Colonic mucosa (tissue), 4 donors: ENCODE results near the gene RBBP5. TPM values are rescaled to one million over a fixed set of nuclear protein-coding genes. Genes with fewer than 3 reads are reported as not detected.

Experiments used
- DNase-seq: peaks from one replicate; pipeline ENCODE4 v3.0.0-alpha.2; 2020
- H3K27ac ChIP-seq: fragments of 200-600 bp; one replicate; pipeline ENCODE4 v1.8.0; 2021
- H3K27me3 ChIP-seq: fragments of 200-600 bp; one replicate; pipeline ENCODE4 v1.8.0; 2021
- H3K36me3 ChIP-seq: fragments of 200-600 bp; one replicate; pipeline ENCODE4 v1.8.0; 2021
- H3K4me1 ChIP-seq: fragments of 200-600 bp; one replicate; pipeline ENCODE4 v1.8.0; 2021; ENCODE audit warnings: mild to moderate bottlenecking
- H3K4me3 ChIP-seq: fragments of 200-600 bp; one replicate; pipeline ENCODE4 v1.8.0; 2021
- H3K9ac ChIP-seq, 2 donors: one replicate each; pipeline ENCODE4 v1.7.0; 2013; ENCODE audit warnings: control low read depth in 2 of 2, low read depth in 2 of 2, low read length in 2 of 2
- H3K9me3 ChIP-seq: fragments of 200-600 bp; one replicate; pipeline ENCODE4 v1.8.0; 2021
- CTCF ChIP-seq: fragments of 200-600 bp; IDR thresholded peaks from one replicate; pipeline ENCODE4 v1.8.0; 2022; ENCODE audit warnings: antibody characterized with exemption, mild to moderate bottlenecking
- intact Hi-C: fragments of 100-400 bp; cut with DNase I; formaldehyde crosslinking; loops from one replicate; pipeline ENCODE4 v1.14.1; 2022
- total RNA-seq, 2 donors: library from RNA; stranded (reverse); fragmentation: NEBNext Ultra II Directional in 1 of 2; extraction: Animal tissue kit (Norgen Biotek cat#: 25700) in 1 of 2; gene quantifications; one replicate each; pipeline ENCODE4 v1.2.1, GENCODE V29; 2021
- donor health status: healthy.
- donor health status: DM: no; HTN: no; CAD: no.
- donor health status: DM: no; HTN: no; CAD: no.

RBBP5 gene
- total RNA-seq, 2 donors from 2014 or later: 15.1 to 17.8 TPM

- Histone ChIP-seq H3K9ac (no peak overlapping the region), H3K27ac (no peak overlapping the region), H3K4me3 (no peak overlapping the region), H3K27me3 (no peaks in the 10 kb centered on the region), H3K9me3 (no peaks in the 10 kb centered on the region), H3K4me1 (no peaks in the 10 kb centered on the region), H3K36me3 (no peaks in the 10 kb centered on the region)
- intact Hi-C loops: no loop called here
- TF ChIP-seq CTCF: no peak
- DNase-seq: no peak
Measured at GRCh38 chr1:205071028-205071409, 50.8 kb downstream of the RBBP5 start.

DNA sequence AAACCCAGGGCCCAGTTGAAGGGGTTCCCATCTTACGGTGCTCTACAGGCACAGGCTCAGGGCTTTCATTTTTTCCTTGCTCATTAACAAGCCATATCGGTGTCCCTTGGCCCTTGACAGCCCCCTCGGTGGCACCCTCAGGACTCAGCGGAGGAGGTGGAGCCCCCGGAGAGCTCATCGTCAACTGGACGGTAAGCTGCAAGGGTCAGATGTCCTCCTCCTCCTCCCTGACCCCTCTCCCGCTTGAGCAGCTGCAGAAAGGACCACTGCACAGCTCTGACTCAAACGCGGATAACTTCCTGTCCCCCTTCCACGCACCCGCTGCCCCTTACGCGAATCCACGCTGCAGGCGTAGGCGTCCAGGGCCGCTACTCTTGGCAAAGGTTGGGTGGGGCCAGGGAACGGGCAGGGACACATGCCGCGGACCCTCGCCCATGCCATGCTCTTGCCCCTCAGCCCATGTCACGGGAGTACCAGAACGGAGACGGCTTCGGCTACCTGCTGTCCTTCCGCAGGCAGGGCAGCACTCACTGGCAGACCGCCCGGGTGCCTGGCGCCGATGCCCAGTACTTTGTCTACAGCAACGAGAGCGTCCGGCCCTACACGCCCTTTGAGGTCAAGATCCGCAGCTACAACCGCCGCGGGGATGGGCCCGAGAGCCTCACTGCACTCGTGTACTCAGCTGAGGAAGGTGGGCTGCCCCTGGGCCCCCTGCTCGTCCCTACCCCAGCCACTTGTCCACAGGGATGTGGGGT, 52.2 kb downstream of the RBBP5 start:
- intact Hi-C loops: no loop called here
- no peak for TF ChIP-seq CTCF

GRCh38 chr1:205068457-205069040, 53.2 kb downstream of the RBBP5 start:
- H3K4me3 ChIP-seq: no peak overlapping the region
- H3K36me3 ChIP-seq: no peaks in the 10 kb centered on the region
- no peaks in the 10 kb centered on the region for H3K27me3 ChIP-seq
- intact Hi-C loops: no loop called here
- no peaks in the 10 kb centered on the region for H3K9me3 ChIP-seq
- no peak overlapping the region for H3K27ac ChIP-seq
- no peaks in the 10 kb centered on the region for H3K4me1 ChIP-seq
- TF ChIP-seq CTCF: no peak
- no peak for DNase-seq
- no peak overlapping the region for H3K9ac ChIP-seq

More for the DNA sequence above, 52.2 kb downstream of the RBBP5 start:
- H3K27me3 ChIP-seq: no peaks in the 10 kb centered on the region
- DNase-seq: no peak
- H3K4me3 ChIP-seq: no peak overlapping the region
- no peak overlapping the region for H3K9ac ChIP-seq
- H3K36me3 ChIP-seq: no peaks in the 10 kb centered on the region
- no peak overlapping the region for H3K27ac ChIP-seq
- no peaks in the 10 kb centered on the region for H3K4me1 ChIP-seq
- H3K9me3 ChIP-seq: no peaks in the 10 kb centered on the region

GRCh38 chr1:205068001-205068400, 53.8 kb downstream of the RBBP5 start:
- H3K4me3 ChIP-seq: no peak overlapping the region
- H3K4me1 ChIP-seq: no peaks in the 10 kb centered on the region
- H3K9me3 ChIP-seq: no peaks in the 10 kb centered on the region
- intact Hi-C loops: no loop called here
- DNase-seq: no peak
- no peaks in the 10 kb centered on the region for H3K27me3 ChIP-seq
- no peak for TF ChIP-seq CTCF
- H3K36me3 ChIP-seq: no peaks in the 10 kb centered on the region
- H3K27ac ChIP-seq: no peak overlapping the region
- no peak overlapping the region for H3K9ac ChIP-seq

GRCh38 chr1:205067031-205067430, 54.7 kb downstream of the RBBP5 start:
- H3K9me3 ChIP-seq: no peaks in the 10 kb centered on the region
- intact Hi-C loops: no loop called here
- TF ChIP-seq CTCF: no peak
- H3K27me3 ChIP-seq: no peaks in the 10 kb centered on the region
- no peaks in the 10 kb centered on the region for H3K4me1 ChIP-seq
- no peak overlapping the region for H3K4me3 ChIP-seq
- no peaks in the 10 kb centered on the region for H3K36me3 ChIP-seq
- no peak overlapping the region for H3K27ac ChIP-seq
- no peak overlapping the region for H3K9ac ChIP-seq
- DNase-seq: no peak
